ENCODE measurements around the gene TBC1D24. TPM values are rescaled to one million over a fixed set of nuclear protein-coding genes. Genes with fewer than 3 reads are reported as not detected.

TBC1D24 gene
- total RNA-seq, 8 experiments from 2014 or later, result 12.3 to 23.5 (median 14.7) TPM

GRCh38 chr16:2465653-2466415, 9.1 kb upstream of the TBC1D24 start:
- H3K4me1 ChIP-seq (replicated peaks in 1 of 2), result peaks cover 31 to 38% of the 10 kb centered on the region in 2 donors
- in situ Hi-C loops (cut with MboI; ENCODE audit: low pct_unique_long_range_greater_than_20kb in 2 of 9, low sequenced_read_pairs in 9 of 9, unreplicated experiment in 9 of 9), result no loop called here
- no peak overlapping the region for H3K27ac ChIP-seq
- 77 to 100% (median 85%) methylated on average over 2 to 6 of the region's 12 CpGs; no CpG with 5 or more reads in 5 of the 10 experiments for WGBS, 10 experiments
- no peak overlapping the region for H3K4me3 ChIP-seq
- ATAC-seq (replicated peaks in 6 of 8), result no peak

- no peak for ATAC-seq (replicated peaks in 6 of 8)
- Histone ChIP-seq H3K4me1 (replicated peaks in 1 of 2) (peaks cover 42 to 46% of the 10 kb centered on the region in 2 donors), H3K4me3 (peak overlapping the region in 2 of 5 donors; percentile 26 to 43), H3K27ac (peak overlapping the region; percentile 87 to 90)
- WGBS, 10 experiments, result 52 to 96% (median 80%) methylated on average over 1 to 13 of the region's 29 CpGs; no CpG with 5 or more reads in 4 of the 10 experiments
- in situ Hi-C loops (cut with MboI; ENCODE audit: low pct_unique_long_range_greater_than_20kb in 2 of 9, low sequenced_read_pairs in 9 of 9, unreplicated experiment in 9 of 9), result no loop called here
Measured at GRCh38 chr16:2466667-2467527, 8.0 kb upstream of the TBC1D24 start.

- WGBS, 10 experiments, result no CpG with 5 or more reads among the region's 80 CpGs
- peak; percentile 32 to 76 (median 38) for ATAC-seq (replicated peaks in 6 of 8)
- in situ Hi-C loops (cut with MboI; ENCODE audit: low pct_unique_long_range_greater_than_20kb in 2 of 9, low sequenced_read_pairs in 9 of 9, unreplicated experiment in 9 of 9), result no loop called here
- Histone ChIP-seq H3K4me3 (peak overlapping the region; percentile 26 to 43 (median 30)), H3K4me1 (replicated peaks in 1 of 2) (peaks cover 45 to 54% of the 10 kb centered on the region in 2 donors), H3K27ac (peak overlapping the region; percentile 87 to 90)
Measured at GRCh38 chr16:2467528-2468232, 7.2 kb upstream of the TBC1D24 start.

- ATAC-seq (replicated peaks in 6 of 8), result peak; percentile 1 to 14 (median 6)
- 0 to 11% methylated on average over 5 to 6 of the region's 38 CpGs; no CpG with 5 or more reads in 8 of the 10 experiments for WGBS, 10 experiments
- in situ Hi-C loops (cut with MboI; ENCODE audit: low pct_unique_long_range_greater_than_20kb in 2 of 9, low sequenced_read_pairs in 9 of 9, unreplicated experiment in 9 of 9), result no loop called here
- peaks cover 49 to 60% of the 10 kb centered on the region in 2 donors for H3K4me1 ChIP-seq (replicated peaks in 1 of 2)
- H3K27ac ChIP-seq, result peak overlapping the region; percentile 87 to 90
- H3K4me3 ChIP-seq, result peak overlapping the region; percentile 26 to 43 (median 30)
Measured at GRCh38 chr16:2468233-2468724, 6.6 kb upstream of the TBC1D24 start.

- no CpG with 5 or more reads among the region's 14 CpGs for WGBS, 10 experiments
- H3K27ac ChIP-seq, result peak overlapping the region; percentile 87 to 90
- peak in 6 of 8 experiments; percentile 5 to 60 (median 44) for ATAC-seq (replicated peaks in 6 of 8)
- H3K4me3 ChIP-seq, result peak overlapping the region in 4 of 5 donors; percentile 26 to 43 (median 34)
- in situ Hi-C loops (cut with MboI; ENCODE audit: low pct_unique_long_range_greater_than_20kb in 2 of 9, low sequenced_read_pairs in 9 of 9, unreplicated experiment in 9 of 9), result no loop called here
- H3K4me1 ChIP-seq (replicated peaks in 1 of 2), result peaks cover 55 to 65% of the 10 kb centered on the region in 2 donors
Measured at GRCh38 chr16:2468725-2469398, 6.1 kb upstream of the TBC1D24 start.

GRCh38 chr16:2469399-2470233, 5.3 kb upstream of the TBC1D24 start:
- ATAC-seq (replicated peaks in 6 of 8), result no peak
- H3K4me1 ChIP-seq (replicated peaks in 1 of 2), result peaks cover 55 to 65% of the 10 kb centered on the region in 2 donors
- 40 to 76% (median 59%) methylated on average over 1 to 7 of the region's 16 CpGs; no CpG with 5 or more reads in 6 of the 10 experiments for WGBS, 10 experiments
- peak overlapping the region; percentile 87 to 90 for H3K27ac ChIP-seq
- in situ Hi-C loops (cut with MboI; ENCODE audit: low pct_unique_long_range_greater_than_20kb in 2 of 9, low sequenced_read_pairs in 9 of 9, unreplicated experiment in 9 of 9), result no loop called here
- peak overlapping the region in 1 of 5 donors; percentile 43 for H3K4me3 ChIP-seq

- WGBS, 10 experiments, result 80% methylated on average over 2 of the region's 7 CpGs; no CpG with 5 or more reads in 9 of the 10 experiments
- Histone ChIP-seq H3K4me1 (replicated peaks in 1 of 2) (peaks cover 55 to 65% of the 10 kb centered on the region in 2 donors), H3K27ac (peak overlapping the region; percentile 68 to 83), H3K4me3 (no peak overlapping the region)
- no peak for ATAC-seq (replicated peaks in 6 of 8)
- in situ Hi-C loops (cut with MboI; ENCODE audit: low pct_unique_long_range_greater_than_20kb in 2 of 9, low sequenced_read_pairs in 9 of 9, unreplicated experiment in 9 of 9), result no loop called here
Measured at GRCh38 chr16:2470234-2470601, 4.7 kb upstream of the TBC1D24 start.

- peaks cover 55 to 65% of the 10 kb centered on the region in 2 donors for H3K4me1 ChIP-seq (replicated peaks in 1 of 2)
- in situ Hi-C loops (cut with MboI; ENCODE audit: low pct_unique_long_range_greater_than_20kb in 2 of 9, low sequenced_read_pairs in 9 of 9, unreplicated experiment in 9 of 9), result no loop called here
- peak overlapping the region; percentile 68 to 83 for H3K27ac ChIP-seq
- no peak for ATAC-seq (replicated peaks in 6 of 8)
- peak overlapping the region; percentile 22 to 39 (median 27) for H3K4me3 ChIP-seq
- 50 to 83% (median 60%) methylated on average over 1 to 2 of the region's 9 CpGs; no CpG with 5 or more reads in 7 of the 10 experiments for WGBS, 10 experiments
Measured at GRCh38 chr16:2470603-2471015, 4.3 kb upstream of the TBC1D24 start.

- no CpG with 5 or more reads among the region's 59 CpGs for WGBS, 10 experiments
- peak; percentile 5 to 51 (median 42) for ATAC-seq (replicated peaks in 6 of 8)
- H3K4me1 ChIP-seq (replicated peaks in 1 of 2), result peaks cover 59 to 70% of the 10 kb centered on the region in 2 donors
- peak within 1 kb of the TSS; percentile 22 to 39 (median 27) for H3K4me3 ChIP-seq
- in situ Hi-C loops (cut with MboI; ENCODE audit: low pct_unique_long_range_greater_than_20kb in 2 of 9, low sequenced_read_pairs in 9 of 9, unreplicated experiment in 9 of 9), result no loop called here
- H3K27ac ChIP-seq, result peak within 1 kb of the TSS; percentile 68 to 83
Measured at GRCh38 chr16:2471016-2471652, 3.8 kb upstream of the TBC1D24 start, which contains the start of gene NTN3. TSS of gene NTN3 (plus strand) at chr16:2471297. CDS start at chr16:2471702, 405 bp downstream.

- peaks cover 66 to 75% of the 10 kb centered on the region in 2 donors for H3K4me1 ChIP-seq (replicated peaks in 1 of 2)
- H3K4me3 ChIP-seq, result peak overlapping the region; percentile 22 to 39 (median 27)
- H3K27ac ChIP-seq, result peak overlapping the region; percentile 68 to 83
- 25 to 81% (median 70%) methylated on average over 1 to 12 of the region's 61 CpGs; no CpG with 5 or more reads in 6 of the 10 experiments for WGBS, 10 experiments
- no peak for ATAC-seq (replicated peaks in 6 of 8)
- in situ Hi-C loops (cut with MboI; ENCODE audit: low pct_unique_long_range_greater_than_20kb in 2 of 9, low sequenced_read_pairs in 9 of 9, unreplicated experiment in 9 of 9), result no loop called here
Measured at GRCh38 chr16:2471653-2472487, 3.1 kb upstream of the TBC1D24 start.
